ENCODE results near the gene IFT88. TPM values are rescaled to one million over a fixed set of nuclear protein-coding genes. Genes with fewer than 3 reads are reported as not detected.

IFT88 gene
- total and polyA plus RNA-seq, 4 donors: 8.7 to 59.0 (median 14.6) TPM

GRCh38 chr13:20521364-20522115 lies 45.4 kb upstream of the IFT88 start:
- Histone ChIP-seq H3K4me1 (ENCODE audit: control insufficient read depth in 5 of 5, insufficient read depth in 5 of 5, low read length in 5 of 5) (peaks cover 0 to 4% (median 0%) of the 10 kb centered on the region in 5 donors), H3K27me3 (ENCODE audit: control insufficient read depth in 3 of 3, insufficient read depth in 3 of 3, low read length in 2 of 3) (no peaks in the 10 kb centered on the region), H3K27ac (ENCODE audit: low read depth in 1 of 2, low read length in 1 of 2) (no peak overlapping the region), H3K4me3 (no peak overlapping the region), H3K9me3 (ENCODE audit: control insufficient read depth in 4 of 4, insufficient read depth in 3 of 4, low read length in 3 of 4) (no peaks in the 10 kb centered on the region), H3K36me3 (ENCODE audit: control insufficient read depth in 4 of 4, insufficient read depth in 4 of 4, low read length in 4 of 4) (no peaks in the 10 kb centered on the region), H3K9ac (ENCODE audit: insufficient read depth in 1 of 2, low read length in 2 of 2) (no peak overlapping the region)
- 78 to 87% methylated on average over 5 of the region's 5 CpGs for WGBS, 2 donors
- ATAC-seq (ENCODE audit: insufficient read depth, low FRiP score) (no peak), DNase-seq (no peak)
- TF ChIP-seq CTCF (IDR thresholded peaks at IDR 0.05; ENCODE audit: control extremely low read depth, extremely low read depth): no peak

- DNase-seq (peak; percentile 18 to 38 (median 35)), ATAC-seq (ENCODE audit: insufficient read depth, low FRiP score) (peak; percentile 17)
These were observed 41.8 kb upstream of the IFT88 start for GRCh38 chr13:20525144-20525600.

GRCh38 chr13:20525601-20526544 lies 41.1 kb upstream of the IFT88 start, which contains the start of gene CRYL1:
TSS of gene CRYL1 (minus strand) at chr13:20525857. CDS start at chr13:20525794, 63 bp downstream.
- Histone ChIP-seq H3K4me3 (peak within 1 kb of the TSS; percentile 86), H3K4me1 (ENCODE audit: control insufficient read depth in 5 of 5, insufficient read depth in 5 of 5, low read length in 5 of 5) (peaks cover 0 to 4% (median 2%) of the 10 kb centered on the region in 5 donors), H3K27me3 (ENCODE audit: control insufficient read depth in 3 of 3, insufficient read depth in 3 of 3, low read length in 2 of 3) (no peaks in the 10 kb centered on the region), H3K9ac (ENCODE audit: insufficient read depth in 1 of 2, low read length in 2 of 2) (peak within 1 kb of the TSS; percentile 48 to 83), H3K36me3 (ENCODE audit: control insufficient read depth in 4 of 4, insufficient read depth in 4 of 4, low read length in 4 of 4) (no peaks in the 10 kb centered on the region), H3K27ac (ENCODE audit: low read depth in 1 of 2, low read length in 1 of 2) (peak within 1 kb of the TSS; percentile 85 to 92), H3K9me3 (ENCODE audit: control insufficient read depth in 4 of 4, insufficient read depth in 3 of 4, low read length in 3 of 4) (no peaks in the 10 kb centered on the region)
- ATAC-seq (ENCODE audit: insufficient read depth, low FRiP score): peak; percentile 98
- peak; percentile 61 to 78 (median 67) for DNase-seq
- TF ChIP-seq CTCF (IDR thresholded peaks at IDR 0.05; ENCODE audit: control extremely low read depth, extremely low read depth): no peak
- 0% methylated on average over 70 to 89 of the region's 89 CpGs for WGBS, 2 donors

More at GRCh38 chr13:20525144-20525600, 41.8 kb upstream of the IFT88 start:
- 1 to 2% methylated on average over 36 to 37 of the region's 37 CpGs for WGBS, 2 donors
- H3K27ac ChIP-seq (ENCODE audit: low read depth in 1 of 2, low read length in 1 of 2): peak overlapping the region; percentile 85 to 92
- TF ChIP-seq CTCF (IDR thresholded peaks at IDR 0.05; ENCODE audit: control extremely low read depth, extremely low read depth): no peak
- no peaks in the 10 kb centered on the region for H3K36me3 ChIP-seq (ENCODE audit: control insufficient read depth in 4 of 4, insufficient read depth in 4 of 4, low read length in 4 of 4)
- H3K4me1 ChIP-seq (ENCODE audit: control insufficient read depth in 5 of 5, insufficient read depth in 5 of 5, low read length in 5 of 5): peaks cover 0 to 4% (median 2%) of the 10 kb centered on the region in 5 donors
- peak overlapping the region; percentile 48 to 83 for H3K9ac ChIP-seq (ENCODE audit: insufficient read depth in 1 of 2, low read length in 2 of 2)
- H3K4me3 ChIP-seq: peak overlapping the region; percentile 86
- no peaks in the 10 kb centered on the region for H3K9me3 ChIP-seq (ENCODE audit: control insufficient read depth in 4 of 4, insufficient read depth in 3 of 4, low read length in 3 of 4)
- no peaks in the 10 kb centered on the region for H3K27me3 ChIP-seq (ENCODE audit: control insufficient read depth in 3 of 3, insufficient read depth in 3 of 3, low read length in 2 of 3)
